ENCODE data around the gene METTL9. TPM values are rescaled to one million over a fixed set of nuclear protein-coding genes. Genes with fewer than 3 reads are reported as not detected.

Gene METTL9
- total RNA-seq, 4 donors from 2014 or later, result 160 to 210 (median 177) TPM

- H3K4me1 ChIP-seq, result peaks cover 0 to 15% (median 0%) of the 10 kb centered on the region in 4 donors
- no peak for DNase-seq (ENCODE audit: low spot score in 2 of 2)
- peaks cover 0 to 15% (median 0%) of the 10 kb centered on the region in 3 donors for H3K36me3 ChIP-seq
- TF ChIP-seq EP300 (IDR thresholded peaks at IDR 0.05) (no peak), CTCF (IDR thresholded peaks at IDR 0.05) (no peak), POLR2A (IDR thresholded peaks at IDR 0.05) (no peak)
- H3K27me3 ChIP-seq, result no peaks in the 10 kb centered on the region
- WGBS, 2 donors, result 78% methylated on average over 4 of the region's 4 CpGs
- no peak overlapping the region for H3K4me3 ChIP-seq
- H3K9me3 ChIP-seq, result no peaks in the 10 kb centered on the region
- no peak overlapping the region for H3K27ac ChIP-seq
Observed at GRCh38 chr16:21619765-21620425, 20.5 kb downstream of the METTL9 start.

GRCh38 chr16:21620592-21620991 lies 21.2 kb downstream of the METTL9 start:
- DNase-seq (ENCODE audit: low spot score in 2 of 2), result no peak
- H3K9me3 ChIP-seq, result no peaks in the 10 kb centered on the region
- TF ChIP-seq POLR2A (IDR thresholded peaks at IDR 0.05) (no peak), EP300 (IDR thresholded peaks at IDR 0.05) (no peak), CTCF (IDR thresholded peaks at IDR 0.05) (no peak)

DNA sequence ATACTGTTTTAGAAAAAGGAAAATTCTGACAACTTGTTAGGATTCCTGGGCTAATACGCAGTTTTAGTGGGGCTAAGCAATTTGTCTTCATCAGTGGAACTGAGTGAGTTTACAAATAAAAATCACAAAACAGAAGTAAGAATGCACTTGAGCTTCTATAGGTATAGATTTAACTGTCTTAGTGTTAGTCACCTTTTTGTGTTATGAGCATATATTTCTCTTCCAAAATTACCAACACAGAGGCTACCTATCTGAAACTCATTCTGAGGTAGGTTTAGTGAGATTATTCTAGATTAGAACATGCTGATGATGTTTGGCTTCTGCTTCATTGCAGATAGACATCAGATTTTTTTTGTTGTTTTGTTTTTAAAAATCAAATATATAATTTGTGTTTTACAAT lies 23.2 kb downstream of the METTL9 start:
- H3K4me1 ChIP-seq, result peaks cover 0 to 22% (median 3%) of the 10 kb centered on the region in 4 donors
- H3K4me3 ChIP-seq, result no peak overlapping the region
- no peak for DNase-seq (ENCODE audit: low spot score in 2 of 2)
- H3K36me3 ChIP-seq, result peaks cover 0 to 34% (median 0%) of the 10 kb centered on the region in 3 donors
- H3K9me3 ChIP-seq, result no peaks in the 10 kb centered on the region
- no peaks in the 10 kb centered on the region for H3K27me3 ChIP-seq
- TF ChIP-seq POLR2A (IDR thresholded peaks at IDR 0.05) (no peak), CTCF (IDR thresholded peaks at IDR 0.05) (no peak)
- H3K27ac ChIP-seq, result no peak overlapping the region
- WGBS, 2 donors, result 96 to 100% methylated on average over 1 of the region's 1 CpG

More at GRCh38 chr16:21620592-21620991, 21.2 kb downstream of the METTL9 start:
- Histone ChIP-seq H3K36me3 (peaks cover 0 to 22% (median 0%) of the 10 kb centered on the region in 3 donors), H3K27me3 (no peaks in the 10 kb centered on the region), H3K4me3 (no peak overlapping the region), H3K27ac (no peak overlapping the region), H3K4me1 (peaks cover 0 to 12% (median 0%) of the 10 kb centered on the region in 4 donors)

GRCh38 chr16:21625026-21625425 lies 25.6 kb downstream of the METTL9 start:
- Histone ChIP-seq H3K27ac (no peak overlapping the region), H3K9me3 (no peaks in the 10 kb centered on the region), H3K4me1 (peaks cover 0 to 18% (median 3%) of the 10 kb centered on the region in 4 donors), H3K4me3 (no peak overlapping the region), H3K36me3 (peaks cover 0 to 45% (median 5%) of the 10 kb centered on the region in 3 donors), H3K27me3 (no peaks in the 10 kb centered on the region)
- TF ChIP-seq POLR2A (IDR thresholded peaks at IDR 0.05) (no peak), CTCF (IDR thresholded peaks at IDR 0.05) (no peak), EP300 (IDR thresholded peaks at IDR 0.05) (no peak)
- DNase-seq (ENCODE audit: low spot score in 2 of 2), result no peak
- WGBS, 2 donors, result 62 to 76% methylated on average over 1 of the region's 1 CpG

- WGBS, 2 donors, result 17 to 20% methylated on average over 6 of the region's 6 CpGs
- H3K4me1 ChIP-seq, result peaks cover 0 to 17% (median 3%) of the 10 kb centered on the region in 4 donors
- no peak overlapping the region for H3K4me3 ChIP-seq
- H3K9me3 ChIP-seq, result no peaks in the 10 kb centered on the region
- H3K27ac ChIP-seq, result peak overlapping the region in 1 of 4 donors; percentile 44
- H3K36me3 ChIP-seq, result peaks cover 0 to 53% (median 5%) of the 10 kb centered on the region in 3 donors
- peak in 1 of 2 donors; percentile 28 for DNase-seq (ENCODE audit: low spot score in 2 of 2)
- no peak for TF ChIP-seq CTCF (IDR thresholded peaks at IDR 0.05)
- TF ChIP-seq EP300 (IDR thresholded peaks at IDR 0.05), result peak in 1 of 2 donors; percentile 60
- no peak for TF ChIP-seq POLR2A (IDR thresholded peaks at IDR 0.05)
- no peaks in the 10 kb centered on the region for H3K27me3 ChIP-seq
Observed at GRCh38 chr16:21626659-21627277, 27.4 kb downstream of the METTL9 start.

Data from tibial nerve (tissue), 4 donors.